HEK293 (cell line): Measurements from ENCODE around the gene TTC7B.

Experiments
- CTCF ChIA-PET: fragments of 350-600 bp; formaldehyde crosslinking; extraction: SDS; loops from one replicate; lab custom pipeline; 2021; ENCODE audit warnings: antibody characterized with exemption; lab: Yijun Ruan, JAX
- POLR2A ChIA-PET: fragments of 300-600 bp; formaldehyde crosslinking; extraction: SDS; loops from one replicate; lab custom pipeline; 2020; ENCODE audit warnings: antibody characterized with exemption, inconsistent platforms; lab: Yijun Ruan, JAX
- H3K27ac ChIP-seq: fragments of 200-500 bp; sonication (Bioruptor generic); 2 replicates; pipeline ENCODE4 v1.5.1; 2014; ENCODE audit warnings: low read depth, low read length, control low read depth, inconsistent platforms; ENCODE audit errors: extremely low read depth
- H3K36me3 ChIP-seq, 2 experiments: fragments of 200-500 bp in 1 of 2; sonication (Bioruptor generic) in 1 of 2; 1 replicate in 1 of 2; 2 replicates in 1 of 2; pipeline ENCODE4 v1.5.1; 2014 to 2017; ENCODE audit warnings: inconsistent platforms in 2 of 2, low read length in 2 of 2; ENCODE audit not compliant: control insufficient read depth in 2 of 2, insufficient read depth in 1 of 2
- H3K4me1 ChIP-seq: fragments of 200-500 bp; sonication (Bioruptor generic); 2 replicates; pipeline ENCODE4 v1.5.1; 2014; ENCODE audit warnings: mild to moderate bottlenecking, low read length, inconsistent platforms; ENCODE audit not compliant: control insufficient read depth, insufficient read depth
- H3K4me3 ChIP-seq: 2 replicates; pipeline ENCODE4 v1.5.1; 2011; ENCODE audit warnings: low read depth, mild to moderate bottlenecking, control low read depth, low read length, moderate library complexity
- H3K9me3 ChIP-seq: fragments of 200-500 bp; sonication (Bioruptor generic); 2 replicates; pipeline ENCODE4 v1.5.1; 2014; ENCODE audit warnings: low read depth, low read length, inconsistent platforms; ENCODE audit not compliant: control insufficient read depth, insufficient read depth
- BCL11A ChIP-seq: fragments of 450-650 bp; formaldehyde crosslinking; IDR thresholded peaks from 2 replicates; pipeline ENCODE4 v1.5.1; 2016; ENCODE audit warnings: low read depth, missing biosample characterization, missing genetic modification characterization
- OSR2 ChIP-seq: fragments of 450-650 bp; formaldehyde crosslinking; IDR thresholded peaks from 2 replicates; pipeline ENCODE4 v1.5.1; 2016; ENCODE audit warnings: missing biosample characterization, missing genetic modification characterization
- SP2 ChIP-seq: fragments of 450-650 bp; formaldehyde crosslinking; IDR thresholded peaks from 2 replicates; pipeline ENCODE4 v1.5.1; 2016; ENCODE audit warnings: missing biosample characterization, missing genetic modification characterization
- ZFHX2 ChIP-seq: fragments of 450-650 bp; formaldehyde crosslinking; conservative IDR thresholded peaks from 2 replicates; pipeline ENCODE4 v1.5.1; 2016; ENCODE audit warnings: missing biosample characterization, missing genetic modification characterization
- ZIC2 ChIP-seq: fragments of 450-650 bp; formaldehyde crosslinking; IDR thresholded peaks from 2 replicates; pipeline ENCODE4 v1.5.1; 2016; ENCODE audit warnings: missing biosample characterization, missing genetic modification characterization
- ZNF132 ChIP-seq: fragments of 450-650 bp; formaldehyde crosslinking; IDR thresholded peaks from 2 replicates; pipeline ENCODE4 v1.5.1; 2017; ENCODE audit warnings: missing biosample characterization, missing genetic modification characterization, borderline replicate concordance
- ZNF16 ChIP-seq: fragments of 450-650 bp; formaldehyde crosslinking; IDR thresholded peaks from 2 replicates; pipeline ENCODE4 v1.5.1; 2016; ENCODE audit warnings: low read depth, missing biosample characterization, missing genetic modification characterization
- ZNF19 ChIP-seq: fragments of 450-650 bp; formaldehyde crosslinking; IDR thresholded peaks from 2 replicates; pipeline ENCODE4; 2016; ENCODE audit warnings: missing biosample characterization, missing genetic modification characterization, low read depth
- ZNF311 ChIP-seq: fragments of 450-650 bp; formaldehyde crosslinking; IDR thresholded peaks from 2 replicates; pipeline ENCODE4 v1.5.1; 2017; ENCODE audit warnings: missing biosample characterization, missing genetic modification characterization, borderline replicate concordance
- ZNF362 ChIP-seq: fragments of 450-650 bp; formaldehyde crosslinking; IDR thresholded peaks from 2 replicates; pipeline ENCODE4 v1.5.1; 2016; ENCODE audit warnings: missing biosample characterization, missing genetic modification characterization
- ZNF394 ChIP-seq: fragments of 450-650 bp; formaldehyde crosslinking; IDR thresholded peaks from 2 replicates; pipeline ENCODE4 v1.5.1; 2016; ENCODE audit warnings: missing biosample characterization, missing genetic modification characterization, mild to moderate bottlenecking, moderate library complexity, borderline replicate concordance
- ZNF514 ChIP-seq: fragments of 450-650 bp; formaldehyde crosslinking; IDR thresholded peaks from 2 replicates; pipeline ENCODE4 v1.5.1; 2016; ENCODE audit warnings: missing biosample characterization, missing genetic modification characterization
- ZNF658 ChIP-seq: fragments of 450-650 bp; formaldehyde crosslinking; IDR thresholded peaks from 2 replicates; pipeline ENCODE4; 2016; ENCODE audit warnings: missing biosample characterization, missing genetic modification characterization
- TF ChIP-seq, protein P1 (sequence below): fragments of 450-650 bp; formaldehyde crosslinking; IDR thresholded peaks from 2 replicates; pipeline ENCODE4 v1.5.1; 2016; ENCODE audit warnings: missing biosample characterization, missing genetic modification characterization, low read depth

TTC7B gene

GRCh38 chr14:90579088-90579487 is 237.1 kb downstream of the TTC7B start (continued):
- TF ChIP-seq BCL11A (tag by site-specific recombination): no peak
- TF ChIP-seq ZNF394: no peak
- TF ChIP-seq, protein P1, sequence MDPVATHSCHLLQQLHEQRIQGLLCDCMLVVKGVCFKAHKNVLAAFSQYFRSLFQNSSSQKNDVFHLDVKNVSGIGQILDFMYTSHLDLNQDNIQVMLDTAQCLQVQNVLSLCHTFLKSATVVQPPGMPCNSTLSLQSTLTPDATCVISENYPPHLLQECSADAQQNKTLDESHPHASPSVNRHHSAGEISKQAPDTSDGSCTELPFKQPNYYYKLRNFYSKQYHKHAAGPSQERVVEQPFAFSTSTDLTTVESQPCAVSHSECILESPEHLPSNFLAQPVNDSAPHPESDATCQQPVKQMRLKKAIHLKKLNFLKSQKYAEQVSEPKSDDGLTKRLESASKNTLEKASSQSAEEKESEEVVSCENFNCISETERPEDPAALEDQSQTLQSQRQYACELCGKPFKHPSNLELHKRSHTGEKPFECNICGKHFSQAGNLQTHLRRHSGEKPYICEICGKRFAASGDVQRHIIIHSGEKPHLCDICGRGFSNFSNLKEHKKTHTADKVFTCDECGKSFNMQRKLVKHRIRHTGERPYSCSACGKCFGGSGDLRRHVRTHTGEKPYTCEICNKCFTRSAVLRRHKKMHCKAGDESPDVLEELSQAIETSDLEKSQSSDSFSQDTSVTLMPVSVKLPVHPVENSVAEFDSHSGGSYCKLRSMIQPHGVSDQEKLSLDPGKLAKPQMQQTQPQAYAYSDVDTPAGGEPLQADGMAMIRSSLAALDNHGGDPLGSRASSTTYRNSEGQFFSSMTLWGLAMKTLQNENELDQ (tag by site-specific recombination): no peak
- TF ChIP-seq ZNF658 (tag by site-specific recombination): no peak
- no peak for TF ChIP-seq ZNF362 (tag by site-specific recombination)

DNA sequence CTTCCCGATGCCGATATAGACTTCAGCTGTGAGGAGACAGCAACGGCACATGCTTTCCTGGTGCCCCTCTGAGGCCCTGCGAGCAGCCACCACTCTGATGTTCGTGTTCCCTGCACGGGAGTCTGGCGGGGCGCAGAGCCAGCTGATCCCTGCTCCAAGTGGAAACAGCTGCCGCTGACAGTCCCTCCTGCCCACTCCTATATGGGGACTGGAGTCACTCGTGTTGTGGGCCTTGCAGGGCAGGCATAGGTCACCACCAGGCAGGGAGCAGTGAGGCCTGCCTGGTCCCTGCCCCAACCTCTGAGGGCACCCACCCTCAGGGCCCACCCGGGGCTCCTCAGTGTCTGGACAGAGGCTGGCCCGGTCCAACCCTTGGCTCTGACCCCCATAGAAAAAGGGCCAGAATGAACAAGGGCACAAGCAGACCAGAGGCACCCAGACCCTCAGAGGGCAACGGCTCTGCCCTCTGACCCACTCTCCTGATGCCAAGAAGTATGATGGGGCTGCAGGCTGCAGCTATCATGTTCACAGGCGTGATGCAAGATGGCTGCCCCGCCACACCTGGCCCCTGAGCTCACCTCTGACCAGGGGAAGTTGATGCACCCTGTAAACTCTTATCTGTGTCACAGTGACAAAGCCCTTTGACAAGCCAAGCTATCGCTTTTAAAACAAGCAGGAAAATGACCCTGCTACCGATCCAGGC is 237.8 kb downstream of the TTC7B start:
- H3K9me3 ChIP-seq: no peaks in the 10 kb centered on the region
- H3K27ac ChIP-seq: no peak overlapping the region
- peaks cover 0 to 18% of the 10 kb centered on the region in 2 experiments; a peak in 2 of 3 replicates for H3K36me3 ChIP-seq
- no peaks in the 10 kb centered on the region for H3K4me1 ChIP-seq
- TF ChIP-seq ZNF19 (tag by site-specific recombination) (no peak), SP2 (tag by site-specific recombination) (no peak), ZNF514 (tag by site-specific recombination) (no peak), ZNF132 (tag by site-specific recombination) (no peak), OSR2 (tag by site-specific recombination) (no peak)
- no peak overlapping the region for H3K4me3 ChIP-seq
- ChIA-PET CTCF (interaction anchor here (0.7 kb wide), 1 partner anchor 117 kb away, joined by 3 read pairs; no protein-coding TSS in a partner anchor), POLR2A (no interaction called here)

DNA sequence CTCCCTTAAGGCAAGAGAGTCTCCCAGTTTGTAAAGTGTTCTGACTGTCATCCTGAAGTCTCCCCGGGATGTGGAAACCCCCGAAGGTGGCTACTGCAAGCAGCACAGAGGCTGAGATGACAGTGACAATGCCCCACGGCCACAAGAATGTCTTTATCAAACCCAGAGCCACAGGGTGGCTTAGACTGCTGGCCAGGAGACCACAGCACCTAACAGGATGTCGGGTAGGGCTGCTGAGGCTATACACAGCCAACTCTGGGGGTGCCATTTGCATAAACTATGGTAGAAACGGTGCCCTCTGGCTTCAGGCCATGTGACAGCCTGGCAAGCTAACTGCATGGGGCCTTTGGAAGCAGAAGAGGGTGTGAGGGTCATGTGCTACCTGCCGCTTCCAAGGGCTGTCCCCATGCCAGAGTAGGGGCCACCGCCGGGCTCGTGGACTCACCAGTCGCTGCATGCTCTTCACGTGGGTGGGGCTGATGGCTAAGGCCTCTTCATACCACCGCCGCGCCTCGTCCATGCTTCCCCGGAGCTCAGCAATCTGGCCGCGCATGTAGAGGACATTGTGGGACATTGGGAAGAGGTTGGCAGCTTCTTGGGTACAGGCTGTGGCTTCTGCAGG is 238.5 kb downstream of the TTC7B start:
- H3K4me3 ChIP-seq: no peak overlapping the region
- no peaks in the 10 kb centered on the region for H3K9me3 ChIP-seq
- H3K36me3 ChIP-seq: peaks cover 0 to 18% of the 10 kb centered on the region in 2 experiments; a peak in 2 of 3 replicates
- POLR2A ChIA-PET: no interaction called here
- CTCF ChIA-PET: interaction anchor here (0.7 kb wide), 1 partner anchor 117 kb away, joined by 3 read pairs; no protein-coding TSS in a partner anchor
- TF ChIP-seq ZIC2 (peak; percentile 28), ZNF311 (no peak)
- no peaks in the 10 kb centered on the region for H3K4me1 ChIP-seq
- no peak overlapping the region for H3K27ac ChIP-seq

DNA sequence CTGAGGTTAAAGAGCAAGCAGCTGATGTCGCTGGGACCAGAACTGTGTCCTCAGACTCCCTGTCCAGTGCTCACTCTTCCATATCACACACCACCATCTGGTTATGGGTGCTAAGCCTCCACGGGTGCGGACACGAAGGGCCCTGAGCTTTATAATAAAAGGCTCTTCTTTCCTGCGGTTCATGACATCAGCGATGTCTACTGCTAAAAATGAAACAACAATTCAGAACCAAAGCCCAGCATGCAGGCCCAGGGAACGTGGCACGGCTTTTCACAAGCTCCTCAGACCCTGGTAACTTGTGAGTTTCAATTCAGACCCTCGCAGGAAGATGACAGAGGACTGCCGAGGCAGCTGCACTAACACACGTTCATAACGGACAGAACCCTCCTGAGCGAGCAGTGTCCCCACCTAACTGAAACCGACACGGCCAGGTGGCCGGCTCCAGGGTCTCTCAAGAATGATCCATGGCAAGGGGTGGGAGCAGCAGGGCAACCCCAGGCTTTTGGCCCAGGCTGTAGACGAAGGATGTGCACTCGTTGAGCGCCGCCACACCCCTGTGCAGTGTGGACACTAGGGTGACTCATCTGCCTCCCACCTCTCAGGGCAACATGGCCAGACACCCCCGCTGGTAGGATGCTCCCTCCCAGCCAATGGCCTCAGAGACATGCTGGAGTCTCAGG is 239.1 kb downstream of the TTC7B start:
- CTCF ChIA-PET: no interaction called here
- Histone ChIP-seq H3K9me3 (no peaks in the 10 kb centered on the region), H3K36me3 (peaks cover 0 to 18% of the 10 kb centered on the region in 2 experiments; a peak in 2 of 3 replicates), H3K27ac (no peak overlapping the region), H3K4me3 (no peak overlapping the region), H3K4me1 (no peaks in the 10 kb centered on the region)
- TF ChIP-seq ZNF16 (tag by site-specific recombination) (no peak), ZFHX2 (tag by site-specific recombination) (peak; percentile 24; the same call in 1 of the 2 replicates)
- POLR2A ChIA-PET: no interaction called here
